LNCaP clone FGC (cell line): ENCODE results near the gene NECAB3.

Experiments used
- DNase-seq: peaks from one replicate; pipeline ENCODE4 v3.0.0-alpha.2; 2011; ENCODE audit warnings: low read depth
- H3K4me3 ChIP-seq: 2 replicates; pipeline ENCODE4 v1.5.1; 2011; ENCODE audit warnings: mild to moderate bottlenecking, low read depth, low read length, control low read depth
- CTCF ChIP-seq: IDR thresholded peaks from 2 replicates; pipeline ENCODE4 v1.5.1; 2012; ENCODE audit warnings: mild to moderate bottlenecking; ENCODE audit not compliant: control insufficient read depth, insufficient read depth; ENCODE audit errors: extremely low read depth

NECAB3 gene

GRCh38 chr20:33669873-33670640 lies 4.2 kb downstream of the NECAB3 start:
- no peak overlapping the region for H3K4me3 ChIP-seq
- no peak for TF ChIP-seq CTCF
- no peak for DNase-seq

GRCh38 chr20:33669224-33669623 lies 5.0 kb downstream of the NECAB3 start:
- TF ChIP-seq CTCF, result no peak
- DNase-seq, result no peak
- no peak overlapping the region for H3K4me3 ChIP-seq

- H3K4me3 ChIP-seq, result peak overlapping the region; percentile 62; the same call in 1 of the 2 replicates
- no peak for DNase-seq
Measured at GRCh38 chr20:33668466-33669155, 5.6 kb downstream of the NECAB3 start.

GRCh38 chr20:33667676-33668465 lies 6.4 kb downstream of the NECAB3 start:
- DNase-seq, result peak; percentile 60
- peak; percentile 96 for TF ChIP-seq CTCF
- H3K4me3 ChIP-seq, result peak overlapping the region; percentile 62

More at GRCh38 chr20:33668466-33669155, 5.6 kb downstream of the NECAB3 start:
- TF ChIP-seq CTCF, result no peak

- peak; percentile 58 for DNase-seq
- peak; percentile 33; the same call in 1 of the 2 replicates for TF ChIP-seq CTCF
Measured at GRCh38 chr20:33667245-33667675, 7.0 kb downstream of the NECAB3 start.

GRCh38 chr20:33666293-33667244 lies 7.7 kb downstream of the NECAB3 start, which contains the start of gene ACTL10:
Gene ACTL10 (plus strand): TSS chr20:33666943. CDS start chr20:33667498, 555 bp downstream.
- TF ChIP-seq CTCF, result peak; percentile 40
- H3K4me3 ChIP-seq, result peak within 1 kb of the TSS; percentile 62
- peak; percentile 98 for DNase-seq

More at GRCh38 chr20:33667245-33667675, 7.0 kb downstream of the NECAB3 start:
- peak overlapping the region; percentile 62 for H3K4me3 ChIP-seq
